ENCODE results near the gene BRDT. TPM values are rescaled to one million over a fixed set of nuclear protein-coding genes. Genes with fewer than 3 reads are reported as not detected.

BRDT gene
- total RNA-seq, 2 donors from 2014 or later: not detected

DNA sequence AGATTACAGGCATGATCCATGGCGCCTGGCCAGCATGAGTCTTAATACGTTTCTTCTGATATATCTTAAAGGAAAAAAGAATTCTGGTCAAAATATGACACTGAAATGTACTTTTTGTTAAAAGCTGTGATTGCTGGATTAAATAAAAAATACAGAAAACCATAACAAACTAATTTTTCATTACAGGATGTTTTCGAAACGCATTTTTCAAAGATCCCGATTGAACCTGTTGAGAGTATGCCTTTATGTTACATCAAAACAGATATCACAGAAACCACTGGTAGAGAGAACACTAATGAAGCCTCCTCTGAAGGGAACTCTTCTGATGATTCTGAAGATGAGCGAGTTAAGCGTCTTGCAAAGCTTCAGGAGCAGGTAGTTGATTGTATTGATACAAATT is 30.2 kb downstream of the BRDT start:
- no peak overlapping the region for H3K27ac ChIP-seq
- DNase-seq (ENCODE audit: low spot score): no peak
- H3K9me3 ChIP-seq: no peaks in the 10 kb centered on the region
- no peaks in the 10 kb centered on the region for H3K27me3 ChIP-seq (replicated peaks; ENCODE audit: insufficient read depth)
- no peaks in the 10 kb centered on the region for H3K36me3 ChIP-seq
- TF ChIP-seq, protein P1, sequence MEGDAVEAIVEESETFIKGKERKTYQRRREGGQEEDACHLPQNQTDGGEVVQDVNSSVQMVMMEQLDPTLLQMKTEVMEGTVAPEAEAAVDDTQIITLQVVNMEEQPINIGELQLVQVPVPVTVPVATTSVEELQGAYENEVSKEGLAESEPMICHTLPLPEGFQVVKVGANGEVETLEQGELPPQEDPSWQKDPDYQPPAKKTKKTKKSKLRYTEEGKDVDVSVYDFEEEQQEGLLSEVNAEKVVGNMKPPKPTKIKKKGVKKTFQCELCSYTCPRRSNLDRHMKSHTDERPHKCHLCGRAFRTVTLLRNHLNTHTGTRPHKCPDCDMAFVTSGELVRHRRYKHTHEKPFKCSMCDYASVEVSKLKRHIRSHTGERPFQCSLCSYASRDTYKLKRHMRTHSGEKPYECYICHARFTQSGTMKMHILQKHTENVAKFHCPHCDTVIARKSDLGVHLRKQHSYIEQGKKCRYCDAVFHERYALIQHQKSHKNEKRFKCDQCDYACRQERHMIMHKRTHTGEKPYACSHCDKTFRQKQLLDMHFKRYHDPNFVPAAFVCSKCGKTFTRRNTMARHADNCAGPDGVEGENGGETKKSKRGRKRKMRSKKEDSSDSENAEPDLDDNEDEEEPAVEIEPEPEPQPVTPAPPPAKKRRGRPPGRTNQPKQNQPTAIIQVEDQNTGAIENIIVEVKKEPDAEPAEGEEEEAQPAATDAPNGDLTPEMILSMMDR (IDR thresholded peaks at IDR 0.05): no peak
- no peaks in the 10 kb centered on the region for H3K4me1 ChIP-seq (ENCODE audit: control insufficient read depth in 1 of 2, low read depth in 2 of 2)
- ATAC-seq (ENCODE audit: insufficient number of reproducible peaks, low FRiP score, low read depth): no peak
- H3K4me3 ChIP-seq: no peak overlapping the region

DNA sequence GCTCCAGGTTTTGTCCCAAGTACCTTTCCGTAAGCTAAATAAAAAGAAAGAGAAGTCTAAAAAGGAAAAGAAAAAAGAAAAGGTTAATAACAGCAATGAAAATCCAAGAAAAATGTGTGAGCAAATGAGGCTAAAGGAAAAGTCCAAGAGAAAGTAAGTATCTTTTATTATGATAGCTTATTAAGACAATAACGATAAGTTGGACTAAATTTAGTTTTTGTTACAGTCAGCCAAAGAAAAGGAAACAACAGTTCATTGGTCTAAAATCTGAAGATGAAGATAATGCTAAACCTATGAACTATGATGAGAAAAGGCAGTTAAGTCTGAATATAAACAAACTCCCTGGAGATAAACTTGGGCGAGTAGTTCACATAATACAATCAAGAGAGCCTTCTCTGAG is 31.5 kb downstream of the BRDT start:
- TF ChIP-seq, protein P1 (IDR thresholded peaks at IDR 0.05): no peak
- DNase-seq (ENCODE audit: low spot score): no peak
- H3K27me3 ChIP-seq (replicated peaks; ENCODE audit: insufficient read depth): no peaks in the 10 kb centered on the region
- no peaks in the 10 kb centered on the region for H3K9me3 ChIP-seq
- H3K4me3 ChIP-seq: no peak overlapping the region
- no peak for ATAC-seq (ENCODE audit: insufficient number of reproducible peaks, low FRiP score, low read depth)
- H3K27ac ChIP-seq: no peak overlapping the region
- H3K4me1 ChIP-seq (ENCODE audit: control insufficient read depth in 1 of 2, low read depth in 2 of 2): no peaks in the 10 kb centered on the region
- no peaks in the 10 kb centered on the region for H3K36me3 ChIP-seq

DNA sequence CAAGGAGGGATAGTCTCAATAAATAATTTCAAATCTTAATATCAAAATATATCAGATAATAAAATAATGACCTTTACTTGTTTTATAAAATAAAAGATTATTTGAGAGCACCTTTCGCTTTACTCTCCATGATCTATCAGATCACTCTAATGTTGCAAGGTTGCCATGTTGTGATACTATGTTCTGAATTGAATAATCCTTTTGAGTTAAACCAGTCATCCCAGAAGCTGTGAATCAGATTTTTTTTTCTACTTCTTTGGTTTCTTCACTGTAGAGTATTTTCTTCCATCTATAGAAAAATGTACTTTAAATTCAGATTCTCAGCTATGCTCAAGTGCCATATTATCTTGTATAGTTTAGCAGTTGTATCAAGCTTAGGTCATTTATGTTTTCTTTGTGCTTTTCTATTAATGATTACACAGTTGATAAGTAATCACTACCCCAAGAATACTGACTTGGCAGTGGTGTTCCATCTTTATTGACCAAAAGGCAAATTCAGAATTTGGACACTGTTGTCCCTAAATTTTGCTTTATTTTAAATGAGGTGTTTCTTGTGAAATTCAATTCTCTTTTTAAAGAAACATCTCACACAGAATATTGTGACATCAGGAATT is 32.9 kb downstream of the BRDT start:
- TF ChIP-seq, protein P1 (IDR thresholded peaks at IDR 0.05): no peak
- Histone ChIP-seq H3K9me3 (no peaks in the 10 kb centered on the region), H3K27me3 (replicated peaks; ENCODE audit: insufficient read depth) (no peaks in the 10 kb centered on the region), H3K4me3 (no peak overlapping the region), H3K27ac (no peak overlapping the region), H3K36me3 (no peaks in the 10 kb centered on the region), H3K4me1 (ENCODE audit: control insufficient read depth in 1 of 2, low read depth in 2 of 2) (no peaks in the 10 kb centered on the region)
- ATAC-seq (ENCODE audit: insufficient number of reproducible peaks, low FRiP score, low read depth): no peak
- DNase-seq (ENCODE audit: low spot score): no peak

DNA sequence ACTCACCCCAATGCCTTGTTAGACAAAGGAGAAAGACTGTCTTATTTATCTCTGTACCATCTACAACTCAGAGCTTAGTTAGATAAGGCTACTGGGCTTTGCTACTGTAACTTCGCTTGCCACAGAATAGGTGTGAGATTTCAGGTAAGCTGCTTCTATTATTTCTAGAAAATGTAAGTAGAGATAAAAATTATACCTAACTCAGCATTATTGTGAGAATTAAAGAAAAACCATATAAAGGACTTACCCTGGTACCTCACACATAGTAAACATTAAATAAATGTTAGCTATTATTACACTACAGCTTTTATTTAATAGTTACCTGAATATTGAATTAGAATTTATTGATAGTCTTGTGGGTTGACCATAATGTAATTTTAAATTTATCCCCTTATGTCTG is 44.1 kb downstream of the BRDT start:
- ATAC-seq (ENCODE audit: insufficient number of reproducible peaks, low FRiP score, low read depth) (no peak), DNase-seq (ENCODE audit: low spot score) (no peak)
- TF ChIP-seq, protein P1 (IDR thresholded peaks at IDR 0.05): no peak
- H3K36me3 ChIP-seq: no peaks in the 10 kb centered on the region
- H3K4me3 ChIP-seq: no peak overlapping the region
- no peaks in the 10 kb centered on the region for H3K9me3 ChIP-seq
- no peaks in the 10 kb centered on the region for H3K27me3 ChIP-seq (replicated peaks; ENCODE audit: insufficient read depth)
- H3K27ac ChIP-seq: no peak overlapping the region
- no peaks in the 10 kb centered on the region for H3K4me1 ChIP-seq (ENCODE audit: control insufficient read depth in 1 of 2, low read depth in 2 of 2)

DNA sequence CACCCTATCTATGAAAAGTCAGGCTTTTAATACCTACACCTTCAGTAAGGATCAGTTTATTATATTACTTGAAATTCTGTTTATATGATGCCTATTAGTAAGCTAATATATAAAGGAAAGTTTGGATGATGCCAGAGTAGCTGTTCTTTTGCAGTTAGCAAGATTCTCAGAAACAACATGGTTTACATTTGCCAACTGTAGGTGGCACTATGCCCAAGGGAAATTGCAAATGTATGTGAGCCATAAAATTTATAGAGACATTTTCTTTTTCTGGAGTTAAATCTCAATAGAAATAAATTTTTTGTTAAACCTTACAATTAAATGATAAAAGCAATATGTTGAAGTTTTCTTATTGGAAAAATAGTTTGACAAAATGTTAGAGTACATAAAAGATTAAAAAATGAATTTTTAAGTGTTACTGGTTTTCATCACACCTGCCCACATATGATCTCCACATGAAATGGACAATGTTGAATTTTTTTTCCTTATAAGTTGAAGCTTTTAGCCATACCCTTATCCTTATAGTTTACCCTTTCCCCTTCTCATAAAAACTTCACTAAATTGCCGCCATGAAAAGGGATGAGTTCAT is 48.5 kb downstream of the BRDT start:
- ATAC-seq (ENCODE audit: insufficient number of reproducible peaks, low FRiP score, low read depth): no peak
- H3K4me1 ChIP-seq (ENCODE audit: control insufficient read depth in 1 of 2, low read depth in 2 of 2): no peaks in the 10 kb centered on the region
- TF ChIP-seq, protein P1 (IDR thresholded peaks at IDR 0.05): no peak
- no peaks in the 10 kb centered on the region for H3K27me3 ChIP-seq (replicated peaks; ENCODE audit: insufficient read depth)
- H3K4me3 ChIP-seq: no peak overlapping the region
- H3K36me3 ChIP-seq: no peaks in the 10 kb centered on the region
- DNase-seq (ENCODE audit: low spot score): no peak
- no peak overlapping the region for H3K27ac ChIP-seq
- H3K9me3 ChIP-seq: no peaks in the 10 kb centered on the region
